Activated B cell treated with CpG ODN at 0.5 μM for 24 hours (primary cell): Measurements from ENCODE around the gene TMC1. TPM values are rescaled to one million over a fixed set of nuclear protein-coding genes. Genes with fewer than 3 reads are reported as not detected.

Source experiments
- ATAC-seq: fragments of 200-7000 bp; cut with Tn5 transposase; one replicate; pipeline ENCODE4 v1.10.0; 2021; ENCODE audit warnings: low read depth, mild to moderate bottlenecking, moderate library complexity
- CTCF ChIA-PET: fragments of 350-600 bp; sonication (Branson Sonifier 250); formaldehyde crosslinking; loops from one replicate; lab custom pipeline; 2021; ENCODE audit warnings: antibody characterized with exemption; lab: Charles Lee
- POLR2A ChIA-PET: fragments of 350-600 bp; sonication (Branson Sonifier 250); formaldehyde crosslinking; loops from one replicate; lab custom pipeline; 2021; ENCODE audit warnings: antibody characterized with exemption; lab: Charles Lee
- DNase-seq: peaks from one replicate; pipeline ENCODE4 v3.0.0; 2022
- H3K27ac Mint-ChIP-seq: one replicate; pipeline ENCODE4 v1.8.0; 2020; ENCODE audit warnings: mixed read lengths
- H3K27me3 Mint-ChIP-seq: one replicate; pipeline ENCODE4 v1.8.0; 2021; ENCODE audit warnings: mixed read lengths
- H3K36me3 Mint-ChIP-seq: one replicate; pipeline ENCODE4 v1.8.0; 2021; ENCODE audit warnings: low read depth, mixed read lengths
- H3K4me1 Mint-ChIP-seq: one replicate; pipeline ENCODE4 v1.8.0; 2021; ENCODE audit warnings: mixed read lengths
- H3K4me3 Mint-ChIP-seq: one replicate; pipeline ENCODE4 v1.8.0; 2020; ENCODE audit warnings: mild to moderate bottlenecking, mixed read lengths
- H3K9me3 Mint-ChIP-seq: one replicate; pipeline ENCODE4 v1.8.0; 2020; ENCODE audit warnings: mixed read lengths
- intact Hi-C: fragments of 100-400 bp; cut with micrococcal nuclease; formaldehyde crosslinking; loops from one replicate; pipeline ENCODE4 v1.15.1; 2024
- total RNA-seq: library from RNA; stranded (reverse); gene quantifications from 2 replicates; pipeline ENCODE4 v1.2.3, GENCODE V29; 2022
- TF ChIP-seq, protein P1 (sequence below): fragments of 200-600 bp; IDR thresholded peaks from one replicate; pipeline ENCODE4 v1.8.0; 2022; ENCODE audit warnings: antibody characterized with exemption, mild to moderate bottlenecking

Gene TMC1
- total RNA-seq, 1 donor from 2014 or later: not detected

DNA sequence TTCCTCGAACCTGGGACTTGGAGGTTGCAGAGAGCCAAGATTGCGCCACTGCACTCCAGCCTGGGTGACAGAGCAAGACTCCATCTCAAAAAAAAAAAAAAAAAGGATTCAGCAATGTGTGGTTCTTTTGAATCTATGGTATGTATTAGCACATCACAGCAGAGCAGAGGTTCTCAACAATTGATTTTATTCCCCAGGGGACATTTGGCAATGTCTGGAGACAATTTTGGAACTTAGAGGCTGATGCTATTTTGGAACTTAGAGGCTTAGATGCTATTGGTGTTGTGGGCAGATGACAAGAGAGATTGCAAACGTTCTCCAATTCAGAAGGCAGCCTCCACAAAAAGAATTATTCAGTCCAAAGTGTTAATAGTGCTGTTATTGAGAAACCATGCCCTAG is 115.2 kb downstream of the TMC1 start:
- peaks cover 4% of the 10 kb centered on the region for H3K27me3 Mint-ChIP-seq
- CTCF ChIA-PET: no interaction called here
- intact Hi-C loops: no loop called here
- peaks cover 6% of the 10 kb centered on the region for H3K9me3 Mint-ChIP-seq
- H3K4me1 Mint-ChIP-seq: no peaks in the 10 kb centered on the region
- POLR2A ChIA-PET: no interaction called here
- TF ChIP-seq, protein P1, sequence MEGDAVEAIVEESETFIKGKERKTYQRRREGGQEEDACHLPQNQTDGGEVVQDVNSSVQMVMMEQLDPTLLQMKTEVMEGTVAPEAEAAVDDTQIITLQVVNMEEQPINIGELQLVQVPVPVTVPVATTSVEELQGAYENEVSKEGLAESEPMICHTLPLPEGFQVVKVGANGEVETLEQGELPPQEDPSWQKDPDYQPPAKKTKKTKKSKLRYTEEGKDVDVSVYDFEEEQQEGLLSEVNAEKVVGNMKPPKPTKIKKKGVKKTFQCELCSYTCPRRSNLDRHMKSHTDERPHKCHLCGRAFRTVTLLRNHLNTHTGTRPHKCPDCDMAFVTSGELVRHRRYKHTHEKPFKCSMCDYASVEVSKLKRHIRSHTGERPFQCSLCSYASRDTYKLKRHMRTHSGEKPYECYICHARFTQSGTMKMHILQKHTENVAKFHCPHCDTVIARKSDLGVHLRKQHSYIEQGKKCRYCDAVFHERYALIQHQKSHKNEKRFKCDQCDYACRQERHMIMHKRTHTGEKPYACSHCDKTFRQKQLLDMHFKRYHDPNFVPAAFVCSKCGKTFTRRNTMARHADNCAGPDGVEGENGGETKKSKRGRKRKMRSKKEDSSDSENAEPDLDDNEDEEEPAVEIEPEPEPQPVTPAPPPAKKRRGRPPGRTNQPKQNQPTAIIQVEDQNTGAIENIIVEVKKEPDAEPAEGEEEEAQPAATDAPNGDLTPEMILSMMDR: no peak
- DNase-seq (no peak), ATAC-seq (no peak)
- H3K4me3 Mint-ChIP-seq: no peak overlapping the region
- H3K27ac Mint-ChIP-seq: no peak overlapping the region
- no peaks in the 10 kb centered on the region for H3K36me3 Mint-ChIP-seq

DNA sequence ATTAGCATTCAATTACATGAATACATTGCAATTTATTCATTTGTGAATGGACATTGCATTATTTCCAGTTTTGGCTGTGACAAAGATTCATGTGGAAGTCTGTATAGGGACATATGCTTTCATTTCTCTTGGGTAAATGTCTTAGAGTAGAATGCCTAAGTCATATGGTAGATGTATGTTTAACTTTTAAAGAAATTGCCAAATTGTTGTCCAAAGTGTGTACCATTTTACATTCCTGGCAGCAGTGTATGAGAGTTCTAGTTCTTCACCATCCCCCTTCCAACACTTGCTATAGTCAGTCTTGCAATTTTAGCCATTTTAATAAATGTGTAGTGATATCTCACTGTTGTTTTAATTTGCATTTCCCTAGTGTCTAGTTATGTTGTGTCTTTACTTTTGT is 122.2 kb downstream of the TMC1 start:
- H3K9me3 Mint-ChIP-seq: no peaks in the 10 kb centered on the region
- DNase-seq (no peak), ATAC-seq (no peak)
- no peak overlapping the region for H3K4me3 Mint-ChIP-seq
- ChIA-PET POLR2A (no interaction called here), CTCF (no interaction called here)
- H3K27ac Mint-ChIP-seq: no peak overlapping the region
- peaks cover 2% of the 10 kb centered on the region for H3K27me3 Mint-ChIP-seq
- TF ChIP-seq, protein P1: no peak
- intact Hi-C loops: no loop called here
- H3K36me3 Mint-ChIP-seq: no peaks in the 10 kb centered on the region
- H3K4me1 Mint-ChIP-seq: no peaks in the 10 kb centered on the region

DNA sequence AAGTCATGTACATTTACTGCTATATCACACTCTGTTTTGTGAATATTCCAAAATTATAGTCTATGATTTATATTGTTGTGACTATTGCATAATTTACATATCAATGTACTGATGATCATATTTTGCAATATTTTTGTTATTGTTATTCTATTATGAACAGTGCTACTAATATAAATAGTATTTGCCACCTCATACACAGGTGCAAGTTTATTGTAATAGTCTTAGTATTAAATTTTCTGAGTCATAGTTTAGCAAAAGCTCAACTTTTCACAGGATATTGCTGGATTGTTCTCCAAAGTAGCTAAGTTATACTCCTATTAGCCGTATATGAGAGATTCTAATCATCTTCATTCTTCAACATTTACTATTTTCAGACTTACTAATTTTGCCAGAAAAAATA is 124.7 kb downstream of the TMC1 start:
- Mint-ChIP-seq H3K9me3 (no peaks in the 10 kb centered on the region), H3K27me3 (no peaks in the 10 kb centered on the region), H3K4me3 (no peak overlapping the region), H3K36me3 (no peaks in the 10 kb centered on the region), H3K4me1 (no peaks in the 10 kb centered on the region), H3K27ac (no peak overlapping the region)
- ATAC-seq (no peak), DNase-seq (no peak)
- intact Hi-C loops: no loop called here
- TF ChIP-seq, protein P1: no peak
- ChIA-PET CTCF (no interaction called here), POLR2A (no interaction called here)

DNA sequence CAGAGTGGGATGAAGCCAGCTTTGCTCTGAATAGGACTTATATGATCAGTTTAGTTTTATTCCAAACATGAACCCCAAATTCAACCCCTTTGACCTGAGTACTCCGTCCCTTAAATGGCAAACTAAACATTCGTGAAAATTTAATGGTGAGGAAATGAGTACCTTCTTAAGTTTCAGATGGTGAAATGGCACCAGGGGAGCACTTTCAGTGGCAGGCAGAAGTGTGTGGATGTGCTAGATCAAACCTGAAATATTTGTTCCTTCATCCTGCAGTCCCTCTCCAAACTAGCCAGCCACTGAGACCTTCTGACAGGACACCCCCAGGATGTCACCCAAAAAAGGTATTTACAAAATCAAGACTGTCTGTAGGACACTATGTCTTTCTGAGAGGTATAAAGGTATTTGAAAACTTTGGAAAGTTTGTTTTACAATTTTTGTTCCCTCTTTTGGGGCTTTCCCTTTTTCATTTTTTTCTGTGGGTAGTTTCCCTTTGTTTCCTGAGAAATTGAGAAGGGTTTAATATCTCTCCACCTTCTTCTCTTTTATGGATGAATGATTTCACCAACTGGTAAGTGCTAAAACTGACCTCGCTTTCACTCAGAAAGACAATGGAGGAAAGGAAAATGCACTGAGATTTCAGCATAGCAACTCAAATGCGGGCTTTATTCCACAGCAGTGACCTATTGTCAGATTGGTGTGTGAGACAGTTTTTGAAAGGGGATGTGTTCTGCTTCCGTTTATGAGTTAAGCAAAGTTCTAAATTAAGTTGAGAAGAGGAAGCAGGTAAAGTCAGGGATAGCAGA is 127.1 kb downstream of the TMC1 start:
- no peak overlapping the region for H3K27ac Mint-ChIP-seq
- DNase-seq: no peak
- no peak for ATAC-seq
- TF ChIP-seq, protein P1: no peak
- ChIA-PET CTCF (no interaction called here), POLR2A (no interaction called here)
- intact Hi-C loops: no loop called here
- peaks cover 4% of the 10 kb centered on the region for H3K27me3 Mint-ChIP-seq
- H3K36me3 Mint-ChIP-seq: no peaks in the 10 kb centered on the region
- no peak overlapping the region for H3K4me3 Mint-ChIP-seq
- no peaks in the 10 kb centered on the region for H3K9me3 Mint-ChIP-seq
- H3K4me1 Mint-ChIP-seq: no peaks in the 10 kb centered on the region

DNA sequence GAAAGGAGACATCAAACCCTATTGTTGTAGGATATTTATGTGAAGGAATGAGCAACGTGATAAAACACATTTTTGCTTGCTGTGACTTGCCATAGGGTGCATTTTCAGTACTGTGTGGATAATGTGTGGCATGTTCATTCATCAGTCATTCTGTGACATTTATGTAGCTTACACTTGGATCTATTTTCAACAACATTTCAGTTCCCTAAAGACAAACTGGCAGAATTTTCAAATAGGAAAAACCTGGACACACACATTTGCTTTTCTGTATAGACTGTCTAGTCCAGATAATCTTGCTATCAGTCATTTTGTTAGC is 127.7 kb downstream of the TMC1 start:
- no peak for ATAC-seq
- intact Hi-C loops: no loop called here
- Mint-ChIP-seq H3K4me3 (no peak overlapping the region), H3K36me3 (no peaks in the 10 kb centered on the region), H3K27me3 (peaks cover 4% of the 10 kb centered on the region), H3K27ac (no peak overlapping the region), H3K9me3 (no peaks in the 10 kb centered on the region), H3K4me1 (no peaks in the 10 kb centered on the region)
- CTCF ChIA-PET: no interaction called here
- POLR2A ChIA-PET: no interaction called here
- no peak for DNase-seq
- TF ChIP-seq, protein P1: no peak
